Neural progenitor cell (in vitro differentiated cells): ENCODE data around the gene SYNE3. TPM values are rescaled to one million over a fixed set of nuclear protein-coding genes. Genes with fewer than 3 reads are reported as not detected.

ENCODE experiments used
- DNase-seq: peaks from one replicate; pipeline ENCODE4 v3.0.0-alpha.2; 2016; ENCODE audit warnings: low spot score
- H2AFZ ChIP-seq: fragments of 200-600 bp; sonication (generic); replicated peaks from 2 replicates; pipeline ENCODE4 v1.6.1; 2016; ENCODE audit warnings: antibody characterized with exemption
- H3F3A ChIP-seq: fragments of 200-600 bp; sonication (generic); 2 replicates; pipeline ENCODE4 v1.6.1; 2016; ENCODE audit warnings: antibody characterized with exemption, low read depth
- H3K27ac ChIP-seq: fragments of 200-600 bp; sonication (generic); 2 replicates; pipeline ENCODE4 v1.5.1; 2016; ENCODE audit warnings: mild to moderate bottlenecking
- H3K27me3 ChIP-seq: fragments of 200-600 bp; sonication (generic); 2 replicates; pipeline ENCODE4 v1.6.1; 2016; ENCODE audit warnings: mild to moderate bottlenecking, moderate library complexity
- H3K36me3 ChIP-seq: fragments of 200-600 bp; sonication (generic); 2 replicates; pipeline ENCODE4 v1.5.1; 2016
- H3K4me1 ChIP-seq: fragments of 200-600 bp; sonication (generic); 2 replicates; pipeline ENCODE4 v1.6.1; 2016; ENCODE audit warnings: mixed run types
- H3K4me2 ChIP-seq: fragments of 200-600 bp; sonication (generic); 2 replicates; pipeline ENCODE4 v1.6.1; 2016
- H3K4me3 ChIP-seq: fragments of 200-600 bp; sonication (generic); 2 replicates; pipeline ENCODE4 v1.5.1; 2016
- H3K79me2 ChIP-seq: fragments of 200-600 bp; sonication (generic); 2 replicates; pipeline ENCODE4 v1.6.1; 2016; ENCODE audit warnings: low read depth
- H3K9ac ChIP-seq: fragments of 200-600 bp; sonication (generic); 2 replicates; pipeline ENCODE4 v1.6.1; 2016
- H3K9me3 ChIP-seq: fragments of 200-600 bp; sonication (generic); 2 replicates; pipeline ENCODE4 v1.5.1; 2016; ENCODE audit warnings: low read depth
- H4K20me1 ChIP-seq: fragments of 200-600 bp; sonication (generic); 2 replicates; pipeline ENCODE4 v1.6.1; 2016; ENCODE audit warnings: low read depth
- H3K27ac Mint-ChIP-seq: 3 replicates; pipeline ENCODE4 v1.8.0; 2021; ENCODE audit warnings: mixed read lengths
- H3K27me3 Mint-ChIP-seq: 2 replicates; pipeline ENCODE4 v1.8.0; 2022; ENCODE audit warnings: low read depth, mild to moderate bottlenecking, inconsistent platforms, moderate library complexity, mixed read lengths; ENCODE audit not compliant: insufficient read depth
- H3K36me3 Mint-ChIP-seq: 3 replicates; pipeline ENCODE4 v1.8.0; 2021; ENCODE audit warnings: mixed read lengths
- H3K4me1 Mint-ChIP-seq: 3 replicates; pipeline ENCODE4 v1.8.0; 2021; ENCODE audit warnings: mixed read lengths
- H3K4me3 Mint-ChIP-seq: 3 replicates; pipeline ENCODE4 v1.8.0; 2021; ENCODE audit warnings: mild to moderate bottlenecking, moderate library complexity, mixed read lengths
- H3K9me3 Mint-ChIP-seq: 3 replicates; pipeline ENCODE4 v1.8.0; 2020; ENCODE audit warnings: mixed read lengths
- EZH2 ChIP-seq: fragments of 200-600 bp; sonication (generic); IDR thresholded peaks from 2 replicates; pipeline ENCODE4 v1.6.1; 2017; ENCODE audit warnings: antibody characterized with exemption, mild to moderate bottlenecking, moderate library complexity
- EZH2phosphoT487 ChIP-seq: fragments of 200-600 bp; sonication (generic); IDR thresholded peaks from 2 replicates; pipeline ENCODE4 v1.6.1; 2017; ENCODE audit warnings: antibody characterized with exemption
- total RNA-seq: library from RNA; depleted of rRNA; stranded (reverse); fragments of >200 nt; gene quantifications from 2 replicates; pipeline ENCODE4 v1.2.3, GENCODE V29; 2015; ENCODE audit warnings: low replicate concordance
- TF ChIP-seq, protein P1 (sequence below): fragments of 200-600 bp; sonication (generic); IDR thresholded peaks from 2 replicates; pipeline ENCODE4 v1.5.1; 2017; ENCODE audit warnings: antibody characterized with exemption, mild to moderate bottlenecking

Gene SYNE3
- total RNA-seq, 1 donor from 2014 or later, result 0.06 TPM

DNA sequence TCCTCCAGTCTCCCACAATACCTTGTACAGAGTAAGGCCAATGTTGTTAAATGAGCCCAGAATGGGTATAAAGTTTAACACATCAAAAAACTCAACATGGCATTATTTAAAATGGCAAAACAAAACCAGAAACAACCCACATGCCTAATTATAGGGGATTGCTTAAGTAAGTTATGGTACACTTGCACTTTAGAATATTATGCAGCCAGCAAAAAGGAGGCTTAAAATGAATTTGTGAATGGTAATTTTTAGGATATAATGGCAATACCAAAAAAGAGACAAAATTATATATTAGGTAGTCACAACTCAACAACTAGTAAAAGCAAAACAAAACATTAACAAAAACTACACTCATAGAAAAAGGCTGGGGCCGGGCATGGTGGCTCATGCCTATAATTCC is 39.7 kb downstream of the SYNE3 start:
- H3K27me3 ChIP-seq, result no peaks in the 10 kb centered on the region
- peaks cover 8% of the 10 kb centered on the region for H3K4me1 ChIP-seq
- H3K36me3 Mint-ChIP-seq, result no peaks in the 10 kb centered on the region
- TF ChIP-seq, protein P1, sequence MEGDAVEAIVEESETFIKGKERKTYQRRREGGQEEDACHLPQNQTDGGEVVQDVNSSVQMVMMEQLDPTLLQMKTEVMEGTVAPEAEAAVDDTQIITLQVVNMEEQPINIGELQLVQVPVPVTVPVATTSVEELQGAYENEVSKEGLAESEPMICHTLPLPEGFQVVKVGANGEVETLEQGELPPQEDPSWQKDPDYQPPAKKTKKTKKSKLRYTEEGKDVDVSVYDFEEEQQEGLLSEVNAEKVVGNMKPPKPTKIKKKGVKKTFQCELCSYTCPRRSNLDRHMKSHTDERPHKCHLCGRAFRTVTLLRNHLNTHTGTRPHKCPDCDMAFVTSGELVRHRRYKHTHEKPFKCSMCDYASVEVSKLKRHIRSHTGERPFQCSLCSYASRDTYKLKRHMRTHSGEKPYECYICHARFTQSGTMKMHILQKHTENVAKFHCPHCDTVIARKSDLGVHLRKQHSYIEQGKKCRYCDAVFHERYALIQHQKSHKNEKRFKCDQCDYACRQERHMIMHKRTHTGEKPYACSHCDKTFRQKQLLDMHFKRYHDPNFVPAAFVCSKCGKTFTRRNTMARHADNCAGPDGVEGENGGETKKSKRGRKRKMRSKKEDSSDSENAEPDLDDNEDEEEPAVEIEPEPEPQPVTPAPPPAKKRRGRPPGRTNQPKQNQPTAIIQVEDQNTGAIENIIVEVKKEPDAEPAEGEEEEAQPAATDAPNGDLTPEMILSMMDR, result no peak
- no peak overlapping the region for H3K9ac ChIP-seq
- peaks cover 20% of the 10 kb centered on the region for H3K4me1 Mint-ChIP-seq
- peaks cover 15% of the 10 kb centered on the region for H3K27me3 Mint-ChIP-seq
- H3K9me3 ChIP-seq, result no peaks in the 10 kb centered on the region
- no peak for DNase-seq
- no peak overlapping the region for H3K27ac Mint-ChIP-seq
- no peaks in the 10 kb centered on the region for H3K79me2 ChIP-seq
- H3K9me3 Mint-ChIP-seq, result no peaks in the 10 kb centered on the region
- H3K4me2 ChIP-seq, result no peak overlapping the region
- H2AFZ ChIP-seq, result no peak overlapping the region
- no peak overlapping the region for H3K4me3 Mint-ChIP-seq
- no peaks in the 10 kb centered on the region for H4K20me1 ChIP-seq
- no peak overlapping the region for H3K27ac ChIP-seq
- H3F3A ChIP-seq, result no peaks in the 10 kb centered on the region
- H3K36me3 ChIP-seq, result no peaks in the 10 kb centered on the region
- no peak overlapping the region for H3K4me3 ChIP-seq

DNA sequence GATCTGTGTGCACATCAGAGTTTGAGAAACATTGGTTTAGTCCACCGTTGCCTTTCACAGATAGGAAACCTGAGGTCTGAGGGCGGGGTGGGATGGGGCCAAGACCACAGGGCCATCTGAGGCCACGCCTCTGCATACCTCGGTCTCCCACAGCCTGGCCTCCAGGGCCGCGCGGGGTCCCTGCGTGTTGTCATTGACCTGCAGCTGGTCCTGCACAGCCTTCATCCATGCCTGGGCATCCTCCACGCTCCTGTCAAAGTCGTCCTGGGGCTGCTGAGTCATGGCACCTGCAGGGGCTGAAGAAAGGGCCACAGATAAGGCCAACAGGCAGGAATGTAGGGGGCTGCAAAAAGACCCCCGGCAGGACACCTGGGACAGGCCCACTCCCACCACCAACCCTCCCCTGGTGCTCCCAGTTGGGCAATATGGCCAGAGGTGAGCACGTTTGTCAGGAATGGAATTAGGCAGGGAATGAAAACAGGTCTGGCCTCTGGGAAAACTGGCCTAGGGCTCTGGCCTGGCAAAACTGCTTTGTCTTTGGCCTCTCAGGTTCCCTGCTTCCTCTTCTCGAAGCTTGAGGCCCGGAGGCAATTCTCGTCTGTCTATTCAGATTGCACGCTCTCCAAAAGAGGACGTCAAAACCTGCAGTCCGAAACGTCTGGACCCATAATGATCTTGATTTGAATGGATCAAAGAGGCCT is 40.8 kb downstream of the SYNE3 start:
- H3K9me3 Mint-ChIP-seq, result no peaks in the 10 kb centered on the region
- Histone ChIP-seq H2AFZ (no peak overlapping the region), H3F3A (no peaks in the 10 kb centered on the region), H3K36me3 (no peaks in the 10 kb centered on the region), H3K9ac (no peak overlapping the region), H4K20me1 (no peaks in the 10 kb centered on the region), H3K27ac (no peak overlapping the region), H3K9me3 (no peaks in the 10 kb centered on the region), H3K27me3 (no peaks in the 10 kb centered on the region), H3K79me2 (no peaks in the 10 kb centered on the region), H3K4me3 (no peak overlapping the region), H3K4me1 (no peaks in the 10 kb centered on the region), H3K4me2 (no peak overlapping the region)
- no peak for DNase-seq
- H3K4me1 Mint-ChIP-seq, result peaks cover 14% of the 10 kb centered on the region
- TF ChIP-seq, protein P1, result no peak
- TF ChIP-seq EZH2, result no peak
- H3K36me3 Mint-ChIP-seq, result no peaks in the 10 kb centered on the region
- H3K4me3 Mint-ChIP-seq, result no peak overlapping the region
- H3K27ac Mint-ChIP-seq, result no peak overlapping the region
- peaks cover 16% of the 10 kb centered on the region for H3K27me3 Mint-ChIP-seq

- Histone ChIP-seq H3K27me3 (no peaks in the 10 kb centered on the region), H2AFZ (no peak overlapping the region), H3K9ac (no peak overlapping the region), H3K4me3 (no peak overlapping the region), H3F3A (no peaks in the 10 kb centered on the region), H3K4me1 (no peaks in the 10 kb centered on the region), H4K20me1 (no peaks in the 10 kb centered on the region), H3K4me2 (no peak overlapping the region), H3K79me2 (no peaks in the 10 kb centered on the region), H3K27ac (no peak overlapping the region), H3K36me3 (no peaks in the 10 kb centered on the region), H3K9me3 (no peaks in the 10 kb centered on the region)
- no peak overlapping the region for H3K4me3 Mint-ChIP-seq
- TF ChIP-seq EZH2phosphoT487, result no peak
- TF ChIP-seq, protein P1, result no peak
- TF ChIP-seq EZH2, result no peak
- H3K27ac Mint-ChIP-seq, result no peak overlapping the region
- peaks cover 10% of the 10 kb centered on the region for H3K4me1 Mint-ChIP-seq
- no peaks in the 10 kb centered on the region for H3K9me3 Mint-ChIP-seq
- DNase-seq, result no peak
- H3K36me3 Mint-ChIP-seq, result no peaks in the 10 kb centered on the region
- peaks cover 10% of the 10 kb centered on the region for H3K27me3 Mint-ChIP-seq
Measured at GRCh38 chr14:95474941-95475340, 41.5 kb downstream of the SYNE3 start.
